Tibial nerve (tissue), 4 donors: ENCODE data around the gene ZSWIM6. TPM values are rescaled to one million over a fixed set of nuclear protein-coding genes. Genes with fewer than 3 reads are reported as not detected.

Source experiments
- DNase-seq, 2 donors: peaks; one replicate each; pipeline ENCODE4 v3.0.0-alpha.2; 2019; ENCODE audit warnings: low spot score in 2 of 2
- H3K27ac ChIP-seq, 4 donors: fragments of 200-600 bp; sonication (generic) in 3 of 4; one replicate each; pipeline ENCODE4 v1.5.1; 2017 to 2019; ENCODE audit warnings: mild to moderate bottlenecking in 1 of 4
- H3K27me3 ChIP-seq, 2 donors: fragments of 200-600 bp; sonication (generic) in 1 of 2; one replicate each; pipeline versions ENCODE4 v1.5.1 to v1.6.0; 2017 to 2019
- H3K36me3 ChIP-seq, 3 donors: fragments of 200-600 bp; sonication (generic); one replicate each; pipeline ENCODE4 v1.5.1; 2018 to 2019
- H3K4me1 ChIP-seq, 4 donors: fragments of 200-600 bp; sonication (generic) in 3 of 4; one replicate each; pipeline ENCODE4 v1.5.1; 2017 to 2019
- H3K4me3 ChIP-seq, 4 donors: fragments of 200-600 bp; sonication (generic) in 3 of 4; one replicate each; pipeline ENCODE4 v1.5.1; 2017 to 2019; ENCODE audit warnings: mild to moderate bottlenecking in 1 of 4, moderate library complexity in 1 of 4
- H3K9me3 ChIP-seq, 4 donors: fragments of 200-600 bp; sonication (generic) in 3 of 4; one replicate each; pipeline ENCODE4 v1.5.1; 2017 to 2019
- EP300 ChIP-seq, 2 donors: sonication (generic); formaldehyde crosslinking; IDR thresholded peaks; one replicate each; pipeline ENCODE4 v1.6.1; 2017; ENCODE audit warnings: antibody characterized with exemption in 2 of 2, mild to moderate bottlenecking in 1 of 2
- POLR2A ChIP-seq, 2 donors: fragments of 450-650 bp; IDR thresholded peaks; one replicate each; pipeline ENCODE4 v1.6.1; 2017; ENCODE audit warnings: antibody characterized with exemption in 2 of 2, mild to moderate bottlenecking in 2 of 2, moderate library complexity in 2 of 2
- WGBS, 2 donors: methylation state at CpG; one replicate each; pipeline ENCODE4 v1.1.5; 2018; 5-methylcytosine and 5-hydroxymethylcytosine counted together
- total RNA-seq, 4 donors: library from RNA; depleted of rRNA; stranded (reverse); fragments of >200 nt; gene quantifications; one replicate each; pipeline ENCODE4 v1.1.0, GENCODE V29; 2016
- TF ChIP-seq, protein P1 (sequence below), 5 experiments: fragments of 200-600 bp in 3 of 5; fragments of 450-650 bp in 2 of 5; sonication (generic) in 3 of 5; IDR thresholded peaks; one replicate each; pipeline ENCODE4 v1.5.1; 2016 to 2019; ENCODE audit warnings: antibody characterized with exemption in 5 of 5, mild to moderate bottlenecking in 3 of 5, moderate library complexity in 2 of 5

Gene ZSWIM6
- total RNA-seq, 4 donors from 2014 or later = 10.6 to 15.5 (median 13.7) TPM

DNA sequence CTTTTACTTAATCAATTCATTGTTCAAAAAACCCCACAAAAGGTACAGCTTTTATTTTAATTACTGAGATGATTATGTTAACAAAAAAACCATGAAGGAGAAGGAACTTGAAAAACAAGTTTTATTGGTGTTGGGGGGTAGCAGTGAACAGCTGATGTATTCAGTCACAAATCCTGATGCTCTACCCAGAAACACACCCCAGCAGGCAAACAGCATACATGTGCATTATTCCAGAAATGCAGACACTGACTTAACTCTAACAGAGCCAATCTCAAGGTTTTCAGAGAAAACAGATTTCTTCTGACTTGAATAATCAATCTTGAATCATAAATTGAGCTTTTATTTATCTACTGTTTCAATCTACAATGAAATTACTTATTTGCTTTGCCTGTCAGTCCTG is 175.2 kb downstream of the ZSWIM6 start:
- TF ChIP-seq POLR2A (IDR thresholded peaks at IDR 0.05) (no peak), EP300 (IDR thresholded peaks at IDR 0.05) (no peak)
- TF ChIP-seq, protein P1, sequence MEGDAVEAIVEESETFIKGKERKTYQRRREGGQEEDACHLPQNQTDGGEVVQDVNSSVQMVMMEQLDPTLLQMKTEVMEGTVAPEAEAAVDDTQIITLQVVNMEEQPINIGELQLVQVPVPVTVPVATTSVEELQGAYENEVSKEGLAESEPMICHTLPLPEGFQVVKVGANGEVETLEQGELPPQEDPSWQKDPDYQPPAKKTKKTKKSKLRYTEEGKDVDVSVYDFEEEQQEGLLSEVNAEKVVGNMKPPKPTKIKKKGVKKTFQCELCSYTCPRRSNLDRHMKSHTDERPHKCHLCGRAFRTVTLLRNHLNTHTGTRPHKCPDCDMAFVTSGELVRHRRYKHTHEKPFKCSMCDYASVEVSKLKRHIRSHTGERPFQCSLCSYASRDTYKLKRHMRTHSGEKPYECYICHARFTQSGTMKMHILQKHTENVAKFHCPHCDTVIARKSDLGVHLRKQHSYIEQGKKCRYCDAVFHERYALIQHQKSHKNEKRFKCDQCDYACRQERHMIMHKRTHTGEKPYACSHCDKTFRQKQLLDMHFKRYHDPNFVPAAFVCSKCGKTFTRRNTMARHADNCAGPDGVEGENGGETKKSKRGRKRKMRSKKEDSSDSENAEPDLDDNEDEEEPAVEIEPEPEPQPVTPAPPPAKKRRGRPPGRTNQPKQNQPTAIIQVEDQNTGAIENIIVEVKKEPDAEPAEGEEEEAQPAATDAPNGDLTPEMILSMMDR (IDR thresholded peaks at IDR 0.05) = no peak
- Histone ChIP-seq H3K4me3 (no peak overlapping the region), H3K4me1 (peaks cover 0 to 3% (median 0%) of the 10 kb centered on the region in 4 donors), H3K36me3 (peaks cover 0 to 4% (median 0%) of the 10 kb centered on the region in 3 donors), H3K9me3 (no peaks in the 10 kb centered on the region), H3K27ac (no peak overlapping the region), H3K27me3 (no peaks in the 10 kb centered on the region)
- no peak for DNase-seq

GRCh38 chr5:61516946-61517345 is 184.9 kb downstream of the ZSWIM6 start:
- H3K4me1 ChIP-seq = no peaks in the 10 kb centered on the region
- TF ChIP-seq, protein P1 (IDR thresholded peaks at IDR 0.05) = no peak
- no peak for TF ChIP-seq EP300 (IDR thresholded peaks at IDR 0.05)
- no peak for TF ChIP-seq POLR2A (IDR thresholded peaks at IDR 0.05)
- H3K27ac ChIP-seq = no peak overlapping the region
- H3K9me3 ChIP-seq = peaks cover 0 to 22% (median 3%) of the 10 kb centered on the region in 4 donors
- no peak for DNase-seq
- no peak overlapping the region for H3K4me3 ChIP-seq
- no peaks in the 10 kb centered on the region for H3K27me3 ChIP-seq
- 91 to 96% methylated on average over 2 of the region's 2 CpGs for WGBS, 2 donors
- H3K36me3 ChIP-seq = peaks cover 0 to 16% (median 0%) of the 10 kb centered on the region in 3 donors

GRCh38 chr5:61519728-61520277 is 187.7 kb downstream of the ZSWIM6 start:
- Histone ChIP-seq H3K9me3 (peaks cover 0 to 16% (median 3%) of the 10 kb centered on the region in 4 donors), H3K36me3 (peaks cover 0 to 9% (median 0%) of the 10 kb centered on the region in 3 donors), H3K27me3 (no peaks in the 10 kb centered on the region), H3K4me1 (peaks cover 0 to under 1% (median 0%) of the 10 kb centered on the region in 4 donors), H3K27ac (no peak overlapping the region), H3K4me3 (no peak overlapping the region)
- no peak for DNase-seq
- TF ChIP-seq POLR2A (IDR thresholded peaks at IDR 0.05) = no peak
- TF ChIP-seq EP300 (IDR thresholded peaks at IDR 0.05) = no peak
- TF ChIP-seq, protein P1 (IDR thresholded peaks at IDR 0.05) = no peak
- WGBS, 2 donors = 84 to 88% methylated on average over 7 of the region's 7 CpGs

DNA sequence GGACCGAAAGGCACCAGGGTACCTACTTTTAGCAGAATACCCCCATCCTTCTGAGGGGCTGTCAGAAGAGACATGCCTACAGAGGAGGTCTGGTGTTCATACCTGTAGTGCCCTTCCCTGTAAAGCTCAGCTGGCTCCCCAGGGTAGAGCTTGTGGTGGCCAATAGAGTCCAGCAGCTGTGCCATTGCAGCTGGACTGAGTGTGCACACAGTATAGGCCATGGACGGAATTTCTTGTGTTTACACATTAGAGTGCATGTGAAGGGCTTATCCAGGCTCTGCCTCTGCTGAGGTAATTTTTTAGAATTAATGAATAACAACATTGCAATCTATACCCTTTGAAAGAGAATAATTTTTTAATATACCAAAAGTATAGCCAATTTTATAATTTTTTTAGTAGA is 191.0 kb downstream of the ZSWIM6 start:
- H3K9me3 ChIP-seq = no peaks in the 10 kb centered on the region
- peaks cover 0 to 17% (median 4%) of the 10 kb centered on the region in 4 donors for H3K4me1 ChIP-seq
- TF ChIP-seq, protein P1 (IDR thresholded peaks at IDR 0.05) = no peak
- TF ChIP-seq EP300 (IDR thresholded peaks at IDR 0.05) (no peak), POLR2A (IDR thresholded peaks at IDR 0.05) (no peak)
- H3K27ac ChIP-seq = no peak overlapping the region
- no peaks in the 10 kb centered on the region for H3K27me3 ChIP-seq
- no peak overlapping the region for H3K4me3 ChIP-seq
- WGBS, 2 donors = 91 to 94% methylated on average over 2 of the region's 2 CpGs
- DNase-seq = no peak
- peaks cover 0 to 14% (median 0%) of the 10 kb centered on the region in 3 donors for H3K36me3 ChIP-seq

DNA sequence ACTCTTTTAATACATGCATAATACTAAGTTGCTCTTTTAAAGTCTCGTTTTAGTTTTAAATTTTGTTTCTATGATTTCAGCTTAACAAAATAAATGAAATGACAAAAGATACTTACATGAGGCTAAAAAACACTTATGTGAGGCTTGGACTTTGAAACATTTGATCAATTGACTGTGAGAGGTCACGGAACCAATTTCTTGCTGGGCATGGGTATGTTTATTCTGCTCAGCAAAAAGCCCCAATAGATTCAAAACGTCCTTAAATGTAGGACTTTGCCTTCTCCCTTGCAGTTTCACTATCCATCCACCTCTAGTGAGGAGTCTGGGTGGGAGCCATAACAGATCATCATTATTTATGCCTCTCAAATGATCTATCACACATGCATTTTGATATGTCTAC is 191.9 kb downstream of the ZSWIM6 start:
- H3K4me3 ChIP-seq = no peak overlapping the region
- DNase-seq = no peak
- no peaks in the 10 kb centered on the region for H3K9me3 ChIP-seq
- WGBS, 2 donors = 60 to 69% methylated on average over 3 of the region's 3 CpGs
- H3K27me3 ChIP-seq = no peaks in the 10 kb centered on the region
- H3K4me1 ChIP-seq = peaks cover 0 to 17% (median 4%) of the 10 kb centered on the region in 4 donors
- H3K27ac ChIP-seq = no peak overlapping the region
- TF ChIP-seq, protein P1 (IDR thresholded peaks at IDR 0.05) = no peak
- TF ChIP-seq EP300 (IDR thresholded peaks at IDR 0.05) (no peak), POLR2A (IDR thresholded peaks at IDR 0.05) (no peak)
- peaks cover 0 to 15% (median 0%) of the 10 kb centered on the region in 3 donors for H3K36me3 ChIP-seq
